ENCODE data around the gene TRNAU1AP. TPM values are rescaled to one million over a fixed set of nuclear protein-coding genes. Genes with fewer than 3 reads are reported as not detected.

The TRNAU1AP gene
- total and polyA plus RNA-seq, 2 of the 13 experiments (the other 11 are each of a cell fraction or from before 2014, with no cell fraction given), result 29.0 to 42.9 TPM

GRCh38 chr1:28551381-28551780 is 1.5 kb upstream of the TRNAU1AP start (continued):
- TF ChIP-seq ZNF574 (CRISPR knock-in tag; IDR thresholded peaks at IDR 0.05) (no peak), BHLHE40 (IDR thresholded peaks at IDR 0.05; ENCODE audit: low read length) (no peak), ZNF512B (CRISPR knock-in tag; IDR thresholded peaks at IDR 0.05; ENCODE audit: borderline replicate concordance) (no peak), SP4 (CRISPR knock-in tag; IDR thresholded peaks at IDR 0.05) (no peak), ZNF446 (CRISPR knock-in tag; IDR thresholded peaks at IDR 0.05) (no peak), ZNF274 (CRISPR knock-in tag; IDR thresholded peaks at IDR 0.05) (no peak), USF2 (IDR thresholded peaks at IDR 0.05; ENCODE audit: low read depth, low read length) (no peak), USF2 (CRISPR knock-in tag; IDR thresholded peaks at IDR 0.05; ENCODE audit: borderline replicate concordance) (no peak), ZUFSP (CRISPR knock-in tag; IDR thresholded peaks at IDR 0.05; ENCODE audit: borderline replicate concordance) (no peak), ZNF646 (CRISPR knock-in tag; IDR thresholded peaks at IDR 0.05) (no peak), E2F2 (CRISPR knock-in tag; IDR thresholded peaks at IDR 0.05; ENCODE audit: borderline replicate concordance) (no peak)
